Stimulated activated CD8-positive, alpha-beta memory T cell treated with anti-CD3 and anti-CD28 coated beads, Interleukin-7, amount 100 ng/mL, for 24 hours (primary cell): ENCODE data around the gene ARHGAP22.

Experiments used
- DNase-seq: peaks from one replicate; pipeline ENCODE4 v3.0.0-alpha.2; 2020; ENCODE audit warnings: low read depth

Gene ARHGAP22

GRCh38 chr10:48587819-48588218 lies 17.1 kb downstream of the ARHGAP22 start:
- DNase-seq: no peak

- DNase-seq: no peak
These were observed 17.8 kb downstream of the ARHGAP22 start for GRCh38 chr10:48587101-48587500.

GRCh38 chr10:48582970-48583369 lies 21.9 kb downstream of the ARHGAP22 start:
- no peak for DNase-seq

GRCh38 chr10:48580236-48580635 lies 24.6 kb downstream of the ARHGAP22 start:
- no peak for DNase-seq

GRCh38 chr10:48579251-48579960 lies 25.5 kb downstream of the ARHGAP22 start:
- no peak for DNase-seq

GRCh38 chr10:48577158-48577557 lies 27.7 kb downstream of the ARHGAP22 start:
- no peak for DNase-seq

- DNase-seq: no peak
These were observed 28.4 kb downstream of the ARHGAP22 start for GRCh38 chr10:48576501-48576900.

GRCh38 chr10:48575901-48576300 lies 29.0 kb downstream of the ARHGAP22 start:
- no peak for DNase-seq

- DNase-seq: no peak
These were observed 30.0 kb downstream of the ARHGAP22 start for GRCh38 chr10:48574817-48575380.

GRCh38 chr10:48574322-48574796 lies 30.5 kb downstream of the ARHGAP22 start:
- no peak for DNase-seq

- DNase-seq: no peak
These were observed 31.8 kb downstream of the ARHGAP22 start for GRCh38 chr10:48573045-48573444.

- no peak for DNase-seq
These were observed 32.5 kb downstream of the ARHGAP22 start for GRCh38 chr10:48572414-48572813.

GRCh38 chr10:48568546-48568945 lies 36.3 kb downstream of the ARHGAP22 start:
- DNase-seq: no peak

- no peak for DNase-seq
These were observed 36.7 kb downstream of the ARHGAP22 start for GRCh38 chr10:48568131-48568530.

GRCh38 chr10:48567346-48567745 lies 37.5 kb downstream of the ARHGAP22 start:
- no peak for DNase-seq

- no peak for DNase-seq
These were observed 40.3 kb downstream of the ARHGAP22 start for GRCh38 chr10:48564466-48565160.

- no peak for DNase-seq
These were observed 47.3 kb downstream of the ARHGAP22 start for GRCh38 chr10:48557511-48558123.

GRCh38 chr10:48556713-48557112 lies 48.2 kb downstream of the ARHGAP22 start:
- no peak for DNase-seq

GRCh38 chr10:48556065-48556464 lies 48.8 kb downstream of the ARHGAP22 start:
- DNase-seq: no peak

- DNase-seq: no peak
These were observed 49.4 kb downstream of the ARHGAP22 start for GRCh38 chr10:48555310-48556042.

GRCh38 chr10:48554656-48555055 lies 50.2 kb downstream of the ARHGAP22 start:
- no peak for DNase-seq

GRCh38 chr10:48554246-48554645 lies 50.6 kb downstream of the ARHGAP22 start:
- no peak for DNase-seq
